Measurements from ENCODE around the gene PDCD11. TPM values are rescaled to one million over a fixed set of nuclear protein-coding genes. Genes with fewer than 3 reads are reported as not detected.

The PDCD11 gene
- polyA plus RNA-seq, 2 donors: 12.2 to 15.5 TPM

GRCh38 chr10:103454026-103454425 lies 57.6 kb downstream of the PDCD11 start:
- H3K27ac ChIP-seq (ENCODE audit: low read depth in 2 of 2, low read length in 1 of 2): no peak overlapping the region
- no peaks in the 10 kb centered on the region for H3K27me3 ChIP-seq (ENCODE audit: control insufficient read depth in 1 of 2, insufficient read depth in 2 of 2, low read length in 2 of 2)
- H3K9me3 ChIP-seq (ENCODE audit: control insufficient read depth in 2 of 2, insufficient read depth in 1 of 2, low read depth in 1 of 2, low read length in 1 of 2): no peaks in the 10 kb centered on the region
- H3K4me1 ChIP-seq (ENCODE audit: control insufficient read depth in 2 of 2, insufficient read depth in 2 of 2, low read length in 1 of 2): peaks cover 7 to 27% of the 10 kb centered on the region in 2 donors
- H3K4me3 ChIP-seq (ENCODE audit: low read depth in 1 of 2, low read length in 2 of 2): no peak overlapping the region
- H3K36me3 ChIP-seq (ENCODE audit: control insufficient read depth in 2 of 2, insufficient read depth in 2 of 2, low read length in 1 of 2): peaks cover 3 to 11% of the 10 kb centered on the region in 2 donors
- WGBS, 2 donors: 86 to 88% methylated on average over 4 of the region's 4 CpGs

- Histone ChIP-seq H3K27ac (ENCODE audit: low read depth in 2 of 2, low read length in 1 of 2) (no peak overlapping the region), H3K36me3 (ENCODE audit: control insufficient read depth in 2 of 2, insufficient read depth in 2 of 2, low read length in 1 of 2) (peaks cover 0 to 3% of the 10 kb centered on the region in 2 donors), H3K4me1 (ENCODE audit: control insufficient read depth in 2 of 2, insufficient read depth in 2 of 2, low read length in 1 of 2) (peaks cover 0 to 15% of the 10 kb centered on the region in 2 donors), H3K9me3 (ENCODE audit: control insufficient read depth in 2 of 2, insufficient read depth in 1 of 2, low read depth in 1 of 2, low read length in 1 of 2) (no peaks in the 10 kb centered on the region), H3K27me3 (ENCODE audit: control insufficient read depth in 1 of 2, insufficient read depth in 2 of 2, low read length in 2 of 2) (no peaks in the 10 kb centered on the region), H3K4me3 (ENCODE audit: low read depth in 1 of 2, low read length in 2 of 2) (no peak overlapping the region)
- WGBS, 2 donors: 87 to 90% methylated on average over 25 of the region's 25 CpGs
Observed at GRCh38 chr10:103455235-103455634, 58.8 kb downstream of the PDCD11 start.

- Histone ChIP-seq H3K36me3 (ENCODE audit: control insufficient read depth in 2 of 2, insufficient read depth in 2 of 2, low read length in 1 of 2) (no peaks in the 10 kb centered on the region), H3K27ac (ENCODE audit: low read depth in 2 of 2, low read length in 1 of 2) (no peak overlapping the region), H3K27me3 (ENCODE audit: control insufficient read depth in 1 of 2, insufficient read depth in 2 of 2, low read length in 2 of 2) (no peaks in the 10 kb centered on the region), H3K4me1 (ENCODE audit: control insufficient read depth in 2 of 2, insufficient read depth in 2 of 2, low read length in 1 of 2) (peaks cover 0 to 10% of the 10 kb centered on the region in 2 donors), H3K4me3 (ENCODE audit: low read depth in 1 of 2, low read length in 2 of 2) (no peak overlapping the region), H3K9me3 (ENCODE audit: control insufficient read depth in 2 of 2, insufficient read depth in 1 of 2, low read depth in 1 of 2, low read length in 1 of 2) (no peaks in the 10 kb centered on the region)
- WGBS, 2 donors: 63 to 78% methylated on average over 9 of the region's 9 CpGs
Observed at GRCh38 chr10:103456074-103456660, 59.7 kb downstream of the PDCD11 start.

GRCh38 chr10:103457176-103457712 lies 60.8 kb downstream of the PDCD11 start:
- no peaks in the 10 kb centered on the region for H3K36me3 ChIP-seq (ENCODE audit: control insufficient read depth in 2 of 2, insufficient read depth in 2 of 2, low read length in 1 of 2)
- 65 to 66% methylated on average over 4 to 8 of the region's 8 CpGs for WGBS, 2 donors
- no peak overlapping the region for H3K4me3 ChIP-seq (ENCODE audit: low read depth in 1 of 2, low read length in 2 of 2)
- no peaks in the 10 kb centered on the region for H3K27me3 ChIP-seq (ENCODE audit: control insufficient read depth in 1 of 2, insufficient read depth in 2 of 2, low read length in 2 of 2)
- H3K9me3 ChIP-seq (ENCODE audit: control insufficient read depth in 2 of 2, insufficient read depth in 1 of 2, low read depth in 1 of 2, low read length in 1 of 2): no peaks in the 10 kb centered on the region
- H3K4me1 ChIP-seq (ENCODE audit: control insufficient read depth in 2 of 2, insufficient read depth in 2 of 2, low read length in 1 of 2): peaks cover 0 to 4% of the 10 kb centered on the region in 2 donors
- H3K27ac ChIP-seq (ENCODE audit: low read depth in 2 of 2, low read length in 1 of 2): no peak overlapping the region

GRCh38 chr10:103457896-103458583 lies 61.6 kb downstream of the PDCD11 start:
- H3K27ac ChIP-seq (ENCODE audit: low read depth in 2 of 2, low read length in 1 of 2): no peak overlapping the region
- H3K9me3 ChIP-seq (ENCODE audit: control insufficient read depth in 2 of 2, insufficient read depth in 1 of 2, low read depth in 1 of 2, low read length in 1 of 2): no peaks in the 10 kb centered on the region
- H3K36me3 ChIP-seq (ENCODE audit: control insufficient read depth in 2 of 2, insufficient read depth in 2 of 2, low read length in 1 of 2): no peaks in the 10 kb centered on the region
- peaks cover 0 to 2% of the 10 kb centered on the region in 2 donors for H3K4me1 ChIP-seq (ENCODE audit: control insufficient read depth in 2 of 2, insufficient read depth in 2 of 2, low read length in 1 of 2)
- WGBS, 2 donors: 96 to 97% methylated on average over 39 of the region's 39 CpGs
- no peaks in the 10 kb centered on the region for H3K27me3 ChIP-seq (ENCODE audit: control insufficient read depth in 1 of 2, insufficient read depth in 2 of 2, low read length in 2 of 2)
- no peak overlapping the region for H3K4me3 ChIP-seq (ENCODE audit: low read depth in 1 of 2, low read length in 2 of 2)

GRCh38 chr10:103458720-103459119 lies 62.3 kb downstream of the PDCD11 start, which contains the start of gene CALHM1:
TSS of gene CALHM1 (minus strand) at chr10:103458900. CDS start at chr10:103458751, 149 bp downstream.
- H3K4me3 ChIP-seq (ENCODE audit: low read depth in 1 of 2, low read length in 2 of 2): no peak within 1 kb of the TSS
- H3K4me1 ChIP-seq (ENCODE audit: control insufficient read depth in 2 of 2, insufficient read depth in 2 of 2, low read length in 1 of 2): peaks cover 0 to 2% of the 10 kb centered on the region in 2 donors
- no peaks in the 10 kb centered on the region for H3K27me3 ChIP-seq (ENCODE audit: control insufficient read depth in 1 of 2, insufficient read depth in 2 of 2, low read length in 2 of 2)
- H3K36me3 ChIP-seq (ENCODE audit: control insufficient read depth in 2 of 2, insufficient read depth in 2 of 2, low read length in 1 of 2): no peaks in the 10 kb centered on the region
- H3K27ac ChIP-seq (ENCODE audit: low read depth in 2 of 2, low read length in 1 of 2): no peak within 1 kb of the TSS
- 70 to 78% methylated on average over 9 of the region's 9 CpGs for WGBS, 2 donors
- H3K9me3 ChIP-seq (ENCODE audit: control insufficient read depth in 2 of 2, insufficient read depth in 1 of 2, low read depth in 1 of 2, low read length in 1 of 2): no peaks in the 10 kb centered on the region

- Histone ChIP-seq H3K9me3 (ENCODE audit: control insufficient read depth in 2 of 2, insufficient read depth in 1 of 2, low read depth in 1 of 2, low read length in 1 of 2) (no peaks in the 10 kb centered on the region), H3K4me3 (ENCODE audit: low read depth in 1 of 2, low read length in 2 of 2) (no peak overlapping the region), H3K36me3 (ENCODE audit: control insufficient read depth in 2 of 2, insufficient read depth in 2 of 2, low read length in 1 of 2) (no peaks in the 10 kb centered on the region), H3K4me1 (ENCODE audit: control insufficient read depth in 2 of 2, insufficient read depth in 2 of 2, low read length in 1 of 2) (peaks cover 0 to 2% of the 10 kb centered on the region in 2 donors), H3K27ac (ENCODE audit: low read depth in 2 of 2, low read length in 1 of 2) (no peak overlapping the region), H3K27me3 (ENCODE audit: control insufficient read depth in 1 of 2, insufficient read depth in 2 of 2, low read length in 2 of 2) (no peaks in the 10 kb centered on the region)
- WGBS, 2 donors: 60 to 62% methylated on average over 4 of the region's 4 CpGs
Observed at GRCh38 chr10:103459615-103460014, 63.2 kb downstream of the PDCD11 start.

- no peaks in the 10 kb centered on the region for H3K36me3 ChIP-seq (ENCODE audit: control insufficient read depth in 2 of 2, insufficient read depth in 2 of 2, low read length in 1 of 2)
- no peak overlapping the region for H3K4me3 ChIP-seq (ENCODE audit: low read depth in 1 of 2, low read length in 2 of 2)
- no peaks in the 10 kb centered on the region for H3K4me1 ChIP-seq (ENCODE audit: control insufficient read depth in 2 of 2, insufficient read depth in 2 of 2, low read length in 1 of 2)
- H3K9me3 ChIP-seq (ENCODE audit: control insufficient read depth in 2 of 2, insufficient read depth in 1 of 2, low read depth in 1 of 2, low read length in 1 of 2): no peaks in the 10 kb centered on the region
- no peak overlapping the region for H3K27ac ChIP-seq (ENCODE audit: low read depth in 2 of 2, low read length in 1 of 2)
- H3K27me3 ChIP-seq (ENCODE audit: control insufficient read depth in 1 of 2, insufficient read depth in 2 of 2, low read length in 2 of 2): no peaks in the 10 kb centered on the region
- WGBS, 2 donors: 70 to 75% methylated on average over 4 of the region's 4 CpGs
Observed at GRCh38 chr10:103463499-103463898, 67.1 kb downstream of the PDCD11 start.

GRCh38 chr10:103465411-103466179 lies 69.2 kb downstream of the PDCD11 start:
- H3K36me3 ChIP-seq (ENCODE audit: control insufficient read depth in 2 of 2, insufficient read depth in 2 of 2, low read length in 1 of 2): no peaks in the 10 kb centered on the region
- H3K27me3 ChIP-seq (ENCODE audit: control insufficient read depth in 1 of 2, insufficient read depth in 2 of 2, low read length in 2 of 2): no peaks in the 10 kb centered on the region
- no peak overlapping the region for H3K27ac ChIP-seq (ENCODE audit: low read depth in 2 of 2, low read length in 1 of 2)
- no peaks in the 10 kb centered on the region for H3K4me1 ChIP-seq (ENCODE audit: control insufficient read depth in 2 of 2, insufficient read depth in 2 of 2, low read length in 1 of 2)
- H3K9me3 ChIP-seq (ENCODE audit: control insufficient read depth in 2 of 2, insufficient read depth in 1 of 2, low read depth in 1 of 2, low read length in 1 of 2): no peaks in the 10 kb centered on the region
- no peak overlapping the region for H3K4me3 ChIP-seq (ENCODE audit: low read depth in 1 of 2, low read length in 2 of 2)
- 87 to 93% methylated on average over 14 of the region's 14 CpGs for WGBS, 2 donors
